Heart left ventricle (tissue), 16 donors: ENCODE results near the gene PRTG. TPM values are rescaled to one million over a fixed set of nuclear protein-coding genes. Genes with fewer than 3 reads are reported as not detected.

Source experiments
- ATAC-seq, 4 donors: fragments of 200-7000 bp; cut with Tn5 transposase; one replicate each; pipeline ENCODE4 v1.9.1; 2020 to 2022; ENCODE audit warnings: moderate library complexity in 4 of 4, mild to moderate bottlenecking in 3 of 4, moderate number of reproducible peaks in 1 of 4
- DNase-seq, 5 donors: peaks; one replicate each; pipeline ENCODE4 v3.0.0-alpha.2; 2020
- H3K27ac ChIP-seq, 12 donors: fragments of 200-600 bp; sonication (generic) in 4 of 12; one replicate each; pipeline versions ENCODE4 v1.5.0 to v1.8.0; 2016 to 2022; ENCODE audit warnings: mild to moderate bottlenecking in 2 of 12
- H3K27me3 ChIP-seq, 9 donors: fragments of 200-600 bp; sonication (generic) in 2 of 9; one replicate each; pipeline versions ENCODE4 v1.5.1 to v1.8.0; 2016 to 2022; ENCODE audit warnings: mild to moderate bottlenecking in 3 of 9
- H3K36me3 ChIP-seq, 9 donors: fragments of 200-600 bp; sonication (generic) in 2 of 9; one replicate each; pipeline versions ENCODE4 v1.5.0 to v1.8.0; 2018 to 2022; ENCODE audit warnings: mild to moderate bottlenecking in 2 of 9
- H3K4me1 ChIP-seq, 12 donors: fragments of 200-600 bp; sonication (generic) in 4 of 12; one replicate each; pipeline versions ENCODE4 v1.5.0 to v1.8.0; 2016 to 2022; ENCODE audit warnings: mild to moderate bottlenecking in 3 of 12
- H3K4me3 ChIP-seq, 12 donors: fragments of 200-600 bp; sonication (generic) in 4 of 12; one replicate each; pipeline versions ENCODE4 v1.5.0 to v1.8.0; 2017 to 2022; ENCODE audit warnings: mild to moderate bottlenecking in 9 of 12, moderate library complexity in 4 of 12
- H3K9me3 ChIP-seq, 12 donors: fragments of 200-600 bp; sonication (generic) in 4 of 12; one replicate each; pipeline versions ENCODE4 v1.5.0 to v1.8.0; 2016 to 2022; ENCODE audit warnings: mild to moderate bottlenecking in 1 of 12
- POLR2A ChIP-seq, 2 donors: fragments of 450-650 bp; IDR thresholded peaks; one replicate each; pipeline ENCODE4 v1.6.1; 2017; ENCODE audit warnings: antibody characterized with exemption in 2 of 2, mild to moderate bottlenecking in 2 of 2, moderate library complexity in 2 of 2
- WGBS, 4 donors: extraction: QIAGEN DNeasy Blood & Tissue Kit in 2 of 4; methylation state at CpG; one replicate each; pipeline versions ENCODE4 v1.1.5 to v1.1.7; 2013 to 2018; 5-methylcytosine and 5-hydroxymethylcytosine counted together
- intact Hi-C, 10 donors: fragments of 100-400 bp; cut with DNase I; formaldehyde crosslinking; loops; one replicate each; pipeline versions ENCODE4 v1.11.1 to v1.14.2; 2022
- polyA plus RNA-seq, 2 donors: library from polyadenylated mRNA; stranded (reverse); fragments of 200-250 nt; gene quantifications; one replicate each; pipeline ENCODE4 v1.2.3, GENCODE V29; 2013
- total RNA-seq, 9 donors: library from RNA; depleted of rRNA in 2 of 9; stranded (reverse); fragments of >200 nt in 2 of 9; fragmentation: NEBNext Ultra II Directional in 3 of 9; extraction: Animal tissue kit (Norgen Biotek cat#: 25700) in 3 of 9; gene quantifications; one replicate each; pipeline versions ENCODE4 v1.1.0 to v1.2.4, GENCODE V29; 2016 to 2023
- TF ChIP-seq, protein P1 (sequence below), 12 donors: fragments of 200-600 bp; sonication (generic) in 4 of 12; IDR thresholded peaks; one replicate each; pipeline versions ENCODE4 v1.5.0 to v1.8.0; 2018 to 2022; ENCODE audit warnings: antibody characterized with exemption in 12 of 12, mild to moderate bottlenecking in 5 of 12
- donor health status: ischemic (EF 13 %, LVEDD 7.1; RV severe dilation, severe dysfunction).
- donor health status: healthy with polysubstance abuse.
- donor health status: DM: no; HTN: yes; CAD: no.
- donor health status: DM: no; HTN: no; CAD: no.
- donor health status: ischemic (EF 25% LVEDD 6.9; RV normal size, moderate dysfunction).
- donor health status: ischemic (EF 25% LVEDD 5.7; RV mildly dilated, moderate dysfunction).
- donor health status: healthy.
- donor health status: DM: yes; HTN: yes; CAD: no.
- donor health status: ischemic (EF 35%, LVEDD 5.7; RV mildly dilated, moderate dysfunction).
- donor health status: nonischemic (EF 11% LVEDD 7.7; RV severe dilation, severe dysfunction).
- donor health status: DM: yes; HTN: yes; CAD: no.
- donor health status: PGD.
- donor health status: ischemic (EF 29% LVEDD 5.4; RV normal size, mild dysfunction).
- donor health status: nonischemic (EF 23%, LVEDD 6.1; RV moderate dilation, normal function).

Gene PRTG
- total and polyA plus RNA-seq, 11 donors, result 0.19 to 2.1 (median 1.1) TPM

DNA sequence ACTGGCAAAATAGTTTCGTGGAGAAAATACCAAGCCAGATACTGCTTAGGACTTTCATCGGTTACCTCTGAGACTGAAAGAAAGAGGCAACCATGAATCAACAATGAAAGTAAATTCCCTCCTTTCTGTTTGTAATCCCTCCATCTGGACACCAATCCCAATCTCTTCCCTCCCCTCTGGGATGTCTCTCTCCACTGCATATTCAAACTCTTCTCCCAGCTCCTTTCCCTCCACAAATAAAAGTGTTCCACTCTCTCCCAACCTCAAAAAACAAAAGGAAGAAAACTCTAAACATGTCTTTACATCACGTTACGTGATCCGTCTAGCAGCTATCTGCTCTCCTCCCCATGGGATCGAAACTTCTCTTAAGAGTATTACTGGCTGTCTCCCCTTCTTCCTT is 55.2 kb downstream of the PRTG start:
- intact Hi-C loops, result loop anchor here in 1 of 10 donors (10.0 kb wide), 1 partner anchor 47 kb away; no protein-coding TSS in a partner anchor
- H3K9me3 ChIP-seq, result no peaks in the 10 kb centered on the region
- no peak overlapping the region for H3K27ac ChIP-seq
- H3K27me3 ChIP-seq, result no peaks in the 10 kb centered on the region
- peaks cover 0 to 13% (median 0%) of the 10 kb centered on the region in 12 donors for H3K4me1 ChIP-seq
- DNase-seq, result no peak
- no peak overlapping the region for H3K4me3 ChIP-seq
- no peak for ATAC-seq
- TF ChIP-seq, protein P1, sequence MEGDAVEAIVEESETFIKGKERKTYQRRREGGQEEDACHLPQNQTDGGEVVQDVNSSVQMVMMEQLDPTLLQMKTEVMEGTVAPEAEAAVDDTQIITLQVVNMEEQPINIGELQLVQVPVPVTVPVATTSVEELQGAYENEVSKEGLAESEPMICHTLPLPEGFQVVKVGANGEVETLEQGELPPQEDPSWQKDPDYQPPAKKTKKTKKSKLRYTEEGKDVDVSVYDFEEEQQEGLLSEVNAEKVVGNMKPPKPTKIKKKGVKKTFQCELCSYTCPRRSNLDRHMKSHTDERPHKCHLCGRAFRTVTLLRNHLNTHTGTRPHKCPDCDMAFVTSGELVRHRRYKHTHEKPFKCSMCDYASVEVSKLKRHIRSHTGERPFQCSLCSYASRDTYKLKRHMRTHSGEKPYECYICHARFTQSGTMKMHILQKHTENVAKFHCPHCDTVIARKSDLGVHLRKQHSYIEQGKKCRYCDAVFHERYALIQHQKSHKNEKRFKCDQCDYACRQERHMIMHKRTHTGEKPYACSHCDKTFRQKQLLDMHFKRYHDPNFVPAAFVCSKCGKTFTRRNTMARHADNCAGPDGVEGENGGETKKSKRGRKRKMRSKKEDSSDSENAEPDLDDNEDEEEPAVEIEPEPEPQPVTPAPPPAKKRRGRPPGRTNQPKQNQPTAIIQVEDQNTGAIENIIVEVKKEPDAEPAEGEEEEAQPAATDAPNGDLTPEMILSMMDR (IDR thresholded peaks at IDR 0.05), result no peak
- no peak for TF ChIP-seq POLR2A (IDR thresholded peaks at IDR 0.05)
- no peaks in the 10 kb centered on the region for H3K36me3 ChIP-seq
- WGBS, 4 donors, result 91 to 95% (median 92%) methylated on average over 6 of the region's 6 CpGs

DNA sequence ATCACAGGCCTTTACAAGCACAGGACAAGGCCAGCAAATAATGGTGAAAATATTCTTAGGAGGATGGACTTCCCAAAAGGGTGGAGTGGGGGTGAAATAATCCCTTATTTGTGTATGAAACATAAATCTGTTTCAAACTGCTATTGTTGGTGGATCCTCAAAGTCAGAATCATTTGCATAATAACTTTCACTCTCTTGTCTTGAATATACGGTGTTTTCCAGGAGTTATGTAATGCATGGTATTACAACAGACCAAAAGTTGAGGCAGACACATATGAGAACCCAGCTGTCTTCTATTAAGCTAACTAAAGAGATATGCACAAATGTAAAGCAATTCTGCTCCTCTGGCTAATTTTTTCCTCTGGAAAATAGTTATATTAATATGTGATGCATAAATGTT is 57.7 kb downstream of the PRTG start:
- Histone ChIP-seq H3K27me3 (no peaks in the 10 kb centered on the region), H3K4me3 (no peak overlapping the region), H3K36me3 (no peaks in the 10 kb centered on the region), H3K9me3 (no peaks in the 10 kb centered on the region), H3K4me1 (peaks cover 0 to 13% (median 0%) of the 10 kb centered on the region in 12 donors), H3K27ac (peak overlapping the region in 1 of 12 donors; percentile 23)
- no peak for ATAC-seq
- WGBS, 4 donors, result 59 to 66% (median 64%) methylated on average over 1 of the region's 1 CpG
- TF ChIP-seq, protein P1 (IDR thresholded peaks at IDR 0.05), result no peak
- no peak for TF ChIP-seq POLR2A (IDR thresholded peaks at IDR 0.05)
- intact Hi-C loops, result loop anchor here in 1 of 10 donors (10.0 kb wide), 1 partner anchor 50 kb away; no protein-coding TSS in a partner anchor
- DNase-seq, result no peak

DNA sequence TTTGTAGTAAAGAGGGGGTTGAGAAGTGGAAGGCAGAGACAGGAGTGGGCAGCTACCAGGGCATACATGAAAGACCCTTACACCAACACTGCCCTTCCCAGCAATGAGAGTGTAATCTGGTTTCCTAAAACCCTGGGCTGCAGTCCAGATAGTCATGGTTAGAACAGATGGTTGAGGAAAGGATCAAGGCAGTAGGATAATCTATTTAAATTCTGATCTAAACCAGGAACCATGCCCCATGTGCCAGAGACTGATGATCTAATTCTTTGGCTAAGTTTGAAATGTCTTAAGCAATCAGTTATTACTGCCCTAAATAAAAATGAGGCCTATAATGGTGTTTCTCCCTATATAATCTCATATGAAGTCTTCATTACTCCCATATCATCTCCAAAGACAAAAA is 59.6 kb downstream of the PRTG start:
- Histone ChIP-seq H3K4me1 (peaks cover 0 to 13% (median 0%) of the 10 kb centered on the region in 12 donors), H3K4me3 (no peak overlapping the region), H3K27me3 (no peaks in the 10 kb centered on the region), H3K9me3 (no peaks in the 10 kb centered on the region), H3K27ac (no peak overlapping the region), H3K36me3 (peaks cover 0 to 7% (median 0%) of the 10 kb centered on the region in 9 donors)
- DNase-seq, result no peak
- intact Hi-C loops, result loop anchor here in 1 of 10 donors (10.0 kb wide), 1 partner anchor 51 kb away; no protein-coding TSS in a partner anchor
- ATAC-seq, result no peak
- no peak for TF ChIP-seq POLR2A (IDR thresholded peaks at IDR 0.05)
- TF ChIP-seq, protein P1 (IDR thresholded peaks at IDR 0.05), result no peak

DNA sequence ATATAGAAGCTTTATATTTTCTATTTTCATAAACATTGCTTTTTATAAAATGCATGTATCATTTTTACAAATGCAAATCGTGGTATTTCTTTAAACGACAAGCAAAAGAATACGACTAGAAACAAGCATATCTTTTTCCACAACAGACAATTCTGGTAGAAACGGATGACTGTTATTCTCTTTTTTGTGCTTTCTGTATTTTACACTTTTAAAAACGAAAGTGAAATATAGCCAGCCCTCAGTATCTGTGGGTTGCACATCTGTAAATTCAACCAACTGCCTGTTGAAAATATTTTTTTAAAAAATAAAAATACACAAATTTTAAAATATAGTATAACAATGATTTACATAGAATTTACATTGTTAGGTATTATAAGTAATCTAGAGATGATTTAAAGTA is 61.3 kb downstream of the PRTG start:
- TF ChIP-seq, protein P1 (IDR thresholded peaks at IDR 0.05), result no peak
- TF ChIP-seq POLR2A (IDR thresholded peaks at IDR 0.05), result no peak
- intact Hi-C loops, result loop anchor here in 1 of 10 donors (10.0 kb wide), 1 partner anchor 53 kb away; no protein-coding TSS in a partner anchor
- ATAC-seq (no peak), DNase-seq (no peak)
- H3K27ac ChIP-seq, result no peak overlapping the region
- no peak overlapping the region for H3K4me3 ChIP-seq
- WGBS, 4 donors, result 80 to 88% (median 85%) methylated on average over 5 of the region's 5 CpGs
- H3K36me3 ChIP-seq, result peaks cover 0 to 12% (median 0%) of the 10 kb centered on the region in 9 donors
- H3K9me3 ChIP-seq, result no peaks in the 10 kb centered on the region
- H3K4me1 ChIP-seq, result peaks cover 0 to 13% (median 0%) of the 10 kb centered on the region in 12 donors
- no peaks in the 10 kb centered on the region for H3K27me3 ChIP-seq
